ENCODE data around the gene PLXNA4.

PLXNA4 gene

DNA sequence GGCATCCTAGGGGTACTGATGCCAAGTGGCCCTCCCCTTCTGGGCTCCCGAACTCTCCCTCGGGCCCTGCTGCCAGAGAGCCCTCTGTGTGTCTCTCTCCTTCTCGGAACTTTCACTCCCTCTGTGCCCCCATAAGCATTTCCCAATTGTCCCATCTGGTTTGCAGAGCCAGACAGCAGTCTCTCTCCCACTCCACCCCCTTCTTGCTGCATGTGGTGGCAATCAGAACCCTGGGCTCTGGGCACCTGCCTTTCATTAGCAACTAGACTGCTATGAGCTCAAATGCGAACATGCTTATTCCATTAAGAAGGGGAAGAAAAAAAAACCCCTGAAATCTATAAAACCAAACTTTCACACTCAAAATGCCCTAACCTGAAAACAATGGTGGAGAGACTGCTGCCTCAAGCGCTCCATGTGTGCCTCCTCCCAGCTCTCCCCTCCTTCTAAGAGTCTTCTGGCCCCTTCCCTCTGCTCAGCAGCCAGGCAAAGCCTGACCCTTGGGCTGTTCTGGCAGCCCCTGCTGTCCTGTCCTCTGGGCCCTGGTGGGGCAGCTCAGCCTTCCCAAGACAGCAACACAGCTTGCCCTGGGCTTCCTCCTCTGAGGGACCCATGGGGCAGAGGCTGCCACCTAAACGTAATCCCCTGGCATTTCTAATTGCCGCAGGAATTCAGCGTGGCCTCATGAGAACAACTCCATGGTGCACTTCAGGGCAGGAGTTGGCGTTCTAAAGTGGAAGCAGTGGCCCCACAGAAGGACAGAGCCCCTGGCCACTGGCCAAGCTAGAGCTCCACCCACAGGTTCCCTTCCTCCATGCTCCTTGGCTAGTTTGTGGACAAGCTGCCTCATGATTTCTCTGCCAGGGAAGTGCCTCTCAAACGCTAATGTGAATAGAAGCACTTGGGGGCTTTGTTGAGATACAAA is 415.4 kb downstream of the PLXNA4 start:
- no peak for DNase-seq

DNA sequence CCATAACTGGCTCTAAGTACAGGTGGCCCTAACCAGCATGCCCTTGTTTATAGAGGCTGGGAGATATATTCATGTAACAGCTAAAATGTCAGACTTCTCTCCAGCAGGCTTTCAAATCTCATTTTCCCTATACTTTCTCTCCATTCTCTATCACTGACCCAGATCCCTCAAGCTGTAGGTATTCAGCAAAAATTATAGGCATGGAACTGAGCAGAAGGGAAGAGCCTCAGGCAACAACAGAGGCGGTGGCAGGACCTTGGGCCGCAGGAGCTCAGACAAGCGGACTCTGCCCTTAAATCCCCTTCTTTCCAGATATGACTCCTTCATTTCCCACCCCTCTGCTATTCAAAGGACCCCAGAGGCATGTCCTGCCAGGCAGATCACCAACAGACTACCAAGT is 417.4 kb downstream of the PLXNA4 start:
- no peak for DNase-seq

DNA sequence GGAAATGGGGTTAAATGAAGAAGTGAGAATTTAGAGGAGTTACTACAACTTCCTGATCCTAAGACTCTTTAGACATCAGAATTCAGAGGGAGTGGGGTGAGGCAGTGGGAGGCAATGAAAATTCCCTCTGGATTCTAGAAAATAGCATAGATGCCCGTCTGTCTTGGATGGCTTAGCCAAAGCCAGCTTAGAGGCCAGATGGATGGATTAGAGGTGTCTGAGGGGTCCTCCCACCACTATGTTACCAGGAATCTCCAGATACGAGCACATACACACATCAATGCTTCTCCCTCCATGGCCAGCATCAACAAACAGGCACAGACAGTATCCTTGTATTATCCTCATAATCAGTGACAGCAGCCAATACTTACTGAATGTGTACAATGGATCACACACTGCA is 418.1 kb downstream of the PLXNA4 start:
- no peak for DNase-seq

DNA sequence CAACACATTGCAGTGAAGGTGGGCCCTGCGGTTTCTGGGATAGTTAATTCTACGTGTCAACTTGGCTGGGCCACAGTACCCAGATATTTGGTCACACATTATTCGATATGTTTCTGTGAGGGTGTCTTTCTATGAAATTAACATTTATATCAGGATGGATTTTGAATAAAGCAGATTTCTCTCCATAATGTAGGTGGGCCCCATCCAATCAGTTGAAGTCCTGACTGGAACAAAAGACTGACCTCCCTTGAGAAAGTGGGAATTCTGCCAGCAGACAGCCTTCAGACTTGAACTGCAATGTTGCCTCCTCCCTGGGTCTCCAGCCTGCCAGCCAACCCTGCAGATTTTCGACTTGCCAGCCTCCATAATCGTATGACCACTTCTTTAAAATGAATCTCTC is 420.6 kb downstream of the PLXNA4 start:
- no peak for DNase-seq

DNA sequence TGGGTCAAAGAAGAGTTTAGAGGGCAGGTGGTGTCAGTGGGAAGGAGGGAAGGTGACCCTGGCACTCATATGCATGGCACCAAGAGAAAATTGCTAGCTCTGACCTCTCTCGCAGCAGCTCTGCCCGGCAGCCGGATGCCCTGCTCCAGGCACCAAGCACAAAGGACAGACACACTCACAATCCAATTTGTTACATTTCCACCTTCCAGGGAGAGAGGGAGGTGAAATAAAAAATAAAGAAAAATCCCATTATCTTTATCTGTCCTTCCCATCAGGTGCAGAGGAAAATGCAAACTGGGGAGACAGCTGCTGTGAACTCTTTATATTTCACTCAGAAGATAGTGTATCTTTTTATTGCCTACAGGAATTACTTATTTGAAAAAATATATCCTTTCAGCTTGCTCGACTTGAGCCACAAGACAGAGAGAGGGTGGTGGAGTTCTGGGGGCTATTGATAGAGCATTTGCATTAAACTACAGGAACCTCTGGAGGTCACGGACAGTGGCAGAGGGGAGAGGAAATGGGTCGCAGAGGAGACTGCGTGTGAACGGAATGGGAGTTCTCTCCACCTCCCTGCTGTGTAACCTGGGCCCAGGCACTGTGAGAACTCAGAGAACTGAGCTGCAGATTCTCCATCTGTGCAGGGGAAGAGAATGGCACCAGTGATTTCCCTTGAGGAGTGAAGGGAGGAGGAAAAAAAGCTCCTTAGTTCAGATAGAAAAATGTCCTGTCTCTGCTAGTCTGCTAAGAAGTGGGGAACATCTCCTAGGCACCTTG is 421.4 kb downstream of the PLXNA4 start:
- DNase-seq, result no peak

DNA sequence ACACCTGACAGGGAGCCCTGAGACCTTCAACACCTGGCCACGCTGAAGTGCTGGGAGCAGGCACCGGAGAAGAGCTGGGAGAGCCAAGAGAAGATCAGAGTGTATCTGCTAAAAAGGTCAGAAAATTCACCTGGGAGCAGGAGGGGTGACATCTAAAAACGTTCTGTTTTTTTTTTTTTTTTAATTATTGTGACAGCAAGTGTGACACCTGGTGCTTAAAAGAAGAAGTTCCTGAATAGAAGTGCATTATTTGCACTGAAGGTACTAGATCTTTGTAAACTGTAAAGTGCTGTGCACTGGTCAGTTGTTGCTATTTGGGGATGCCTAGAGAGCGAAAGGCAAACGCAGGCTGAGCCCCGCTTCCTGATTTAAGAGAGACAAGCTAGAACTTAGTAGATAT is 422.0 kb downstream of the PLXNA4 start:
- no peak for DNase-seq

DNA sequence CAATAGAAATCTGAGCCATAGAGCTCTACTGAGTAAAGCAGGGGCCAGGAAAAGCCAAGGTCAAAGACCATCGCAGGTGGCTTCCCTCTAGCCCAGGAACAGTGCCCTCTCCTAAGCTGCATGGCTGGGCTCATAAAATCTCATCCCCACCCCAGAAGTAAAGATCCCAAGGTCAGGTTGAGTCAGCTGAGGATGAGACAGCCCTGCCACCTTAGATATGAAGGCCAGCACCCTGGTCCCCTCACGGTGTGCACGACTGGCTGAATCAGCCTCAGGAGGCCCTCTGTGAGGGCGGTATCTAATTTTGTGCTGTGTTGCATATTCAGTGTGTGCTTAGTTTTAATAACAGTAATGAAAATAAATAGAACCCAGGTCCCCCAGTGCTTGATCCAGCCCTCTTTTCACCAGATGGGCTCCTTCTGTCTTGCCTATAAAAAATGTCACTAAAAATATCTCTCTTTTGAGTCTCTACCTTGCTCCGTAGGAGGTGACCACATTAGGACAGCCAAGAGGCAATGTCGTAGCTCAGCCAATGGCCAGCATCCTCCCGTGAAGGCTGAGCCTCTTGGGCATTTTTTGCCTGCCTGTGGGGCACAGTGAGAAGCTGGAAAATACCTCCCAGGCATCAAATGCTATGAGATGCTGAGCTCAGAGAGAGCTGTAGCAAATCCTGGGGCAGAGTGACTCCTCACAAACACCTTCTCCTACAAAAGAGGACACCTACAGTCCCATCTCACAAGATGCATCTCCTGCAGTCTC is 424.0 kb downstream of the PLXNA4 start:
- no peak for DNase-seq

DNA sequence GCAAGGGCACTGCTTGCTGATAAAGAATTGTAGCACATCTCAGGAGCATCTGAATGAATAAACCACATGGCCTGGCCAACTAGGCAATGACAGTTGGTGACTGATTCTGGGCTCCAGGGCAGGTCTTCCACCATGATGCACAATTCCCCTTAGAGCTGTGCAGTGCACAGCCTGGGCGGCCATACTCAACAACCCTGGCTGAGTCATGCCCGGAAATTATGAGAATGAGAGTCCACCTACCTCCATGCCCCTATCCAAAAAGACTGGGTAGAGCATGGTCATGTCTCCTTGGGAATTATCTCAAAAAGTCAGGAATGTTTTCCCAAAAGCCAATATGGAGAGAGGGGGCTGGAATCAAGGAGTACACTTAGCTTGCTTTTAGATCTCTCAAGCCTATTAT is 425.6 kb downstream of the PLXNA4 start:
- no peak for DNase-seq

DNA sequence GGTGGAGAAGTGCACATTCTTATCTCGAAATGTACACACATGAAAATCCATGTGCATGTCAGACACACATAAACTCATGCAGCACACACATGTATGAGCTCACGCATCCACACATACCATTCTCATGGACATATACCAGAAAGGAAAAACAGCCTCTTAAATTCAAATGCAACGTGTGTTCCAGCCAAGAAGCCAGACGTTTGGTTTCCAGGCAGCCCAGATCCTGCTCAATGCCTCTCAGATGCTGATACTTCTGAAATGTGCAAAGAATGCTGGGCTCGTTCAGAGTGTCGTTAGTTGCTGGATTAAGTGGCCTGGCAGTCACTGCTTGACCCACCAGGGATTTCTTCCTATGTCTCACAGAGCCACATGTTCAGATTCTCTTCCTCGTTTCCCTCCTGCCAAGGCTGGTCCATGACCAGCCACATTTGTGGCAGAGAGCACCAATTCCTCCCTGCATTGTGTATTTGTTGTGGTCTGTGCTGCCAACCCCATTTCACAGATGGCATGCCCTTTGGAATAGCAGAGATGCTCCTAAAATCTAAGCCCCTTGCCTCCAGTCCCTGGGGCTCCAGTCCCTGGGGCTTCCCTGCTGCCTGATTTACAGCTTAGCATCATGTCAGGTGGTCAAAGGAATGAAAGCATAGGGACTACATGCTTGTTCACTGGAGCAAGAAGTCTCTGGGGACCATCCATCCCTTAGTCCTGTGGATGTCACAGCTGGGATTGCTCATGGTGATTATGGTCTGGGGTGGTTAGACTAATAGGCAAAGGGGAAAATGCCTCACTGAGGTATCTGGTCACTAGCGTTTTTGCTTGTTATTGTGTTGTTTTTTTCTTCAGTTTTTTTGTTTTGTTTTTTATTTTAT is 426.6 kb downstream of the PLXNA4 start:
- DNase-seq, result no peak

DNA sequence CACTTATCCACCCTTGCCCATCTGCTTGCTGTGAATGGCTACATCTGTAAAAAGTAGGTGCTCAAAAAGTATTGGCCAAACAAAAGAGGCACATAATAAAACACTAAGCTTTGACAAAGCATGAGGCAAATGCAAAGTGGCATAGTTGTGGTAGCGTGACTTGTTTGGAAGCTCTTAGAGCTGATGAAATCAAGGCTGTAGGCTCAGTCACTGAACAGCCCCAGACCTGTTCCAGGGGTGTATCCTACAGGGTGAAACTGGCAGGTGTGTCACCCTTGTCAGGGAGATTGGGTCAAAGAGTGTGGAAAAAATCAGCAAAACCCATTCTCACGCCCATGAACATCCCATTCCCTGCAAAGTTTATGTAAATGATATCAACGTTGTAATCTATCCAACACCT is 427.4 kb downstream of the PLXNA4 start:
- DNase-seq, result no peak

DNA sequence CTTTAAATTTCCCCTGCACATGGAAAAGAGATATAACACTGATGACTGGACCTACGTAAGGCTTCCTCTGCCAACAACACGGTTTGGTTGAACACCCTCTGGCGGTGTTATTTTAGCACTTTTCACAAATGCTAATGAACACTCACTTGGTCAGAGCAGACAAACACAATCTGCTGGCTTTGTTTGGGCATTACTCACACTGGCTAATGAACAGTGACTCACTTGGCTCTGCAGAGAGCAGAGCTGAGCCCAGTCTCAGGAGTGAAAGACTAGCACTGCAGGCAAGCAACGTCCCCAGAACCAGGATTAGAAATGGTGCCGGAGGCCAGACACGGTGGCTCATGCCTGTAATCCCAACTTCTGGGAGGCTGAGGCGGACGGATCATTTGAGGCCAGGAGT is 430.8 kb downstream of the PLXNA4 start:
- no peak for DNase-seq

DNA sequence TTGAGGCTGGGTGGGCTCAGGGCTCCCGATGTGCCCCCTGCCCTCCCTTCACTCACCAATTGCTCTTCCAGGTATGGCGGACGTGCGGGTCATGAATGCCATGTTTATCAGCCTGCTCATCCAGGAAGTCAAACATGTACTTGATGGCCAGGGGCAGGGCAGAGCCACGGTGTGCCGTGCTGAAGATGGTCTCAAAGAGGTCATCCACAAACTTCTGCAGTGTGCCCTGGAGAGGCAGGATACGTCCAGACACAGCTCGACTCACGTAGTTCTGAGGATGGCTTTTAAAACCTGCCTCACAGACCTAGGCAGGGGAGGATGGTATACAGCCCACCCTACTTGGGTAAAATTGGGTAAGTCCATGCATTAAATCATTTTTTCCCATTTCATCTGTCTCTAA is 431.2 kb downstream of the PLXNA4 start:
- DNase-seq, result no peak

DNA sequence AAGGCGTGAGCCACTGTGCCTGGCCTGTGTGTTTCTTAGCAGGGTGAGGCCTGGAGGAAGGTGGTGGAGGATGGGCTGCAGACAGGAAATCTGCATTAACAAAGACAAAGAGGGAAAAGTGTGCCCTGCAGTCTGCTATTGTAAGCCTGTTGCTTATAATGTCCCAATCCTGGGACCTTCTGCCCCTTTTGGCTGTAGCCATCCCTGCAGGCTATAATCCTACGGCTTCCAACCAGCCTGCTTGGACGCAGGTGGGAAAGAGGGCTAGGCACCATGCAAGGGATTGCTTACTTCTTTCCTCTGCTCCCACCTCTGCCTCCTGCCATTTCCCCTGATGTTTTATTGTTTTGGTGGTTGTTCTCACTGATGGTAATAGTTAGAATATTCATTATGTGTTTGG is 434.3 kb downstream of the PLXNA4 start:
- DNase-seq, result no peak

DNA sequence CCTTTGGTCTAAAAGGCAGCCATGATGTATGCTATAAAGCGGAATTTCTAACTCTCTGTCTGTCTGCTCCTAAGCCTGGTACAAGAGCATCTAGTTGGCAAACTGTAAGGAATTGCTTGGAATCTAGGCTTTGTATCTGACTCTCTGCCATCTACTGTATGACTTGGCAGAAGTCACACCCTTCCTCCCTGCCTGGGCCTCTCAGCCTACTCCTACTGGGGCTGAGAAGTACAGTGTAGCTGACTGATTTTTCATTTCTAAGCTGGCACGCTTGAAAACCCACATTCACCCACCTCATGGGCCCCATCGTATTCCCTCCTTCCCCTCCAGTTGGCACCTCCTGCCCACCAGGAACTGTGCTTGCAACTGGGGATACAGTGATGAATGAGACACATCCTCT is 435.2 kb downstream of the PLXNA4 start:
- DNase-seq, result no peak

DNA sequence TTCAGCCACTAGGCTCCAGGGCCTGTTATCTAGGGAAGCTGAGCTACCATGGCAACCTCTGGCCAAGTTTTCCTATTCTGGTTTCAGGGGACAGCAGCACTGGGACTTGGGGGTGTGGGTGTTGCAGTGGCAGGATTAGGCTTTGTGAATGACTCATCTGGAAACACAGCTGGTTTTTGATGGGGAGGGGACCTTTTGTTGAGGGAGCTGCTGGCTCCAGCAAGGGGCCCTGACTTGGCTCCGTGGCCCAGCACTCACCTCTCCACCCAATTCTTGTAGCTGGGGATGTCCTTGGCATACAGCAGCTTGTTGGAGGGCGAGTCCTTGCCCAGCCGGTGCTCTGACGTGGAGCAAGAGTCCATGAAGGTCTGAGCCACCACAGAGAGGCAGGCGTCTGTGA is 435.9 kb downstream of the PLXNA4 start:
- DNase-seq, result no peak

DNA sequence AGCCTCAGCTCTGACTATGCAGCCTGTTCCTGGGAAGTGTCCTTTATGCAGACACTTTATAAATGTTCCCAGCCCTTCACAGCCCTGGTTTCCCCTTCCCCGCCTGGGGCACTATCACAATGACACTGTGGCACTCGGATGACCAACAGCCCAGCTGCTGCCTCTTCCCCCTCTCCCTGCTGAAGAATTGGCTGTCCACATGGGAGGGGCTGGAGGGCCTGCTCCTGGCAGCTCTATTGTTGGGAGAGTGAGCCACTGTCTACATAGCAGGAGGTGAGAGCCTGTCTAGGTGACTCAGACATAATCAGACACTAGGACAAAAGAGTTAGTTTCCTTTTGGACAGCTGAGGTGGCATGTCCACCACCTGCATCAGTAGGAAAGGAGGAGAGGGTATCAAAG is 437.5 kb downstream of the PLXNA4 start:
- no peak for DNase-seq

DNA sequence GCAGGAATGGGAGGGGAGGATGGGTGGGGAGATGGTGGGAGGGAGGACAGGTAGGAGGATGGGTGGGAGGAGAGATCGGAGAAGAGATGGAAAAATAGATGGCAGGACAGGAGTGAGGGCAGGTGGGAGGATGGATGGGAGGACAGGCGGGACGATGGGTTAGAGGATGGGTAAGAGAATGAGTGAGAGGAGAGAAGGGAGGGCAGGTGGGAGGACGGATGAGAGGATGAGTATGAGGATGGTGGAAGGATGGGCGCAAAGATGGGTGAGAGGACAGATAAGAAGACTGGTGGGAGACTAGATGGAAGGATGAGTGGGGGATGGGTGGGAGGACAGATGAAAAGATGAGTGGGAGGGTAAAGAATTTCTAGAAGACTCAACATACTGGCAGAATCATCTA is 438.6 kb downstream of the PLXNA4 start:
- DNase-seq, result no peak

DNA sequence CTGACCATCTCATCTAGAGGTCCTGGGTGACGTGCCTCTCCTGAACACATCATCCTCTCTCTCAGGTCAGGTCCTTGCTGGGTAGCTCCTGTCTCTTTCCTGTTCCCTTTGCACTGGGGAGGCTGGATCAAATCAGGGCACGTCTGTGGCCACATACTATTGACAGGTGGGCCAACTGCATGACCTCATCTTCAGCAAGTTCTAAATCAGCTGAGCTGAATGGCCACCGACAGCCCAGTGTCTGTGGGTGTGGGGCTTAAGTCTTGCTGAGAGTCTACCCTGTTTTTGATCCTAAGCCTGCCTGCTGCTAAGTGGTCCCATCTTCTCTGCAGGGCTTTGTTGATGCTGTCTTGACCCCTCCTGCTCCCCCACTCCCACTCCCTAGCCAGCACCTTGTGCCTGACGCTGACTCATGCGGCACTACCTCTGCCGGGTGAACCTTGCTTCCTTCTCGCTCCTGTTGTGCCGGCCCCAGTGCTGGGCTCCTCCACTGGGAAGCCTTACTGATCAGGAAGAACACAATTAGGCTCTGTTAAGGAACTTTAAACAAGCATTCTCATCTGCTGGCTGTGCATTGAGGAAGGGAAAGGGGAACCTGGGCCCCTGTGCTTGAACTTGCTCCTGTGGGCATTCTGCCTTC is 440.4 kb downstream of the PLXNA4 start:
- no peak for DNase-seq

DNA sequence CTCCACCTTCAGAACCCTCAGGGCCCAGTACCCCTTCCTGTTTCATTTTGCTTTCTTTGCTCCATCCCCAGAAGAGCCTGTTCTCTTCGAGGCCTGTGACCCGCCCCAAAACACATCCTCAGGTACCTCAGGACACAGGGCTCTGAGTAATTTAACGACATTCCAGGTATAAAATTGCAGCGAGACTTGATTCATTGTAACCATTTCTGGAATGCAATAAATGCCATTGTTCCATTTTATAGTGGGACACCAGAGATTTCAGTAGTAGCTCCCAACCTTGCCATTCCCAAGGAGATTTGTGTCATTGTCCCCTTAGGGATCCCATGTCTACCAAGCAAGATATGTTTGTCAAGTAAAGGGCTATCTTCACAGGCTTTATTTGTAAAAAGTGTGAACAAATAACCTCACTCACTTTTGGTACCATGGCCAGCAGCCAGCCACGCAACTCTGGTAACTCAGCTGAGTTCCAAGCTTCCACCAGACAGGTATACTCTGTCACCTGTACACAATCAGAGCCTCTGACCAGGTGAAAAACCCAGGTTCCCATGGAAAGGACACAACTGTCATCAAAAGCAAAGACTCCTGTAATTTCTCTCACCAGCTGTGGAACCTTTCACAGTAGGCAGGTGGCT is 441.3 kb downstream of the PLXNA4 start:
- no peak for DNase-seq

DNA sequence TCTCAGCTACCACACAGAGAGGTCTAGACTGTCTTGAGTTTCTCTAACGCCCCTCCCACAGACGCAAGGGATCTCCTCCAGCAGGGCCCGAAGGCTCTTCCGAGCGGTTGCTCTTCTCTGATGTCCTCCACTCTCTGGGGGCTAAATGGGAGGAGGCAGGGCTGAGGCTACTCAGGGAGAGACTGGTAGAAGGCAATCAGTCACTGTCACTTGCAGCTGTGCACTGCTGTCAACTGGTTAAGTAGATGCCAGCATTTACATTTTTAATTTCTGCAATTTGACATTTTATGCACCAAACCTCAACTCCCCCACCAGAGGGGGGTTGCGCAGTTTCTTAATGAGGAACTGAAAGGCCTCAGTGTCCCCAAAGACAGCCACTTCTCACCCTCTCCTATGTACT is 442.8 kb downstream of the PLXNA4 start:
- no peak for DNase-seq

DNA sequence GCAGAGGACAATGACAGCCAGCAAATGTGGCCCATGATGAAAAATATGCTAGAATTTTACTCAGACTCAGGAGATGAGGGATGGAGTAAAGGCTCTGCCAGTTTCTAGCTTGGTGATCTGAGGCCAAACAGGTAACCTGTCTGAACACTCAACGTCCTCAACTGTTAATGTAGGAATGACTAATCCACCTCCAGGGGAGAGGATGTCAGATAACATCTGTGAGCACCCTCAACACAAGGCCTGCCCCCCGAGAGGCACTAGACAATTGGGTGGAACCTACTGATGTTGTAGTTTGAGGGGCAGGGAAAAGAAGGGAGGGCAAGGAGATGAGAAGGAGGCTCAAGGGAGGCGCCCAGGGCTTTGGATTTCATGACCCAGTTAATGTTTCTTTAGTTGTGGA is 445.1 kb downstream of the PLXNA4 start:
- no peak for DNase-seq

DNA sequence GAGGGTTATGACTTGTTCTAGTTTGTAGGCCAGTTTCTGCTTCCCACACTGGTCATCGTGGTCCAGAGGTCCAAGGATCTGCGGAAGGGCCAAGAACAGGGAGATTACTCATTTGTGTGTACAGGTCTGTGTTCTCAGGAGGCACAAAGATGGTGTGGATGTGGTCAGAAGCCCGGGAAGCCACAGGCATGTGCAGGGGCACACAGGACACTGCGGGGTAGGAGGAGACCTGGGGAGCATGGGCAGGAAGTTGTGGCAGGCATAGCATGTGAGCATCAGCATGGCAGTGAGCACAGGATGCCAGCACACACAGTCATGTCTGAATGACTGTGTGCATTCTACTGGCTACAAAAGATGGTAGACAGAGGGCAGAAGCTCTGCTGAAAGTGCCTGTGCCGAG is 445.8 kb downstream of the PLXNA4 start:
- no peak for DNase-seq
